BE2C (cell line): ENCODE data around the gene DOP1A.

ENCODE experiments used
- DNase-seq: peaks from one replicate; pipeline ENCODE4 v3.0.0-alpha.2; 2020
- H3K27me3 ChIP-seq: fragments of 250-450 bp; sonication (Bioruptor Pico); 2 replicates; pipeline ENCODE4 v1.5.1; 2020; ENCODE audit warnings: mild to moderate bottlenecking
- H3K36me3 ChIP-seq: fragments of 250-450 bp; sonication (Bioruptor Pico); 2 replicates; pipeline ENCODE4 v1.5.1; 2020; ENCODE audit warnings: mild to moderate bottlenecking
- H3K4me1 ChIP-seq: fragments of 250-450 bp; sonication (Bioruptor Pico); 2 replicates; pipeline ENCODE4 v1.5.1; 2020
- H3K4me3 ChIP-seq: 2 replicates; pipeline ENCODE4 v1.5.1; 2011; ENCODE audit warnings: low read depth, low read length
- H3K9me3 ChIP-seq: fragments of 250-450 bp; sonication (Bioruptor Pico); 2 replicates; pipeline ENCODE4 v1.5.1; 2020
- CTCF ChIP-seq: IDR thresholded peaks from 2 replicates; pipeline ENCODE4 v1.5.1; 2012; ENCODE audit warnings: mild to moderate bottlenecking, low read depth, low read length

DOP1A gene

GRCh38 chr6:83155794-83156193 is 88.3 kb downstream of the DOP1A start:
- peaks cover 11% of the 10 kb centered on the region for H3K36me3 ChIP-seq
- no peak overlapping the region for H3K4me3 ChIP-seq
- no peaks in the 10 kb centered on the region for H3K9me3 ChIP-seq
- DNase-seq, result no peak
- no peak for TF ChIP-seq CTCF
- H3K27me3 ChIP-seq, result no peaks in the 10 kb centered on the region
- peaks cover 13% of the 10 kb centered on the region for H3K4me1 ChIP-seq

DNA sequence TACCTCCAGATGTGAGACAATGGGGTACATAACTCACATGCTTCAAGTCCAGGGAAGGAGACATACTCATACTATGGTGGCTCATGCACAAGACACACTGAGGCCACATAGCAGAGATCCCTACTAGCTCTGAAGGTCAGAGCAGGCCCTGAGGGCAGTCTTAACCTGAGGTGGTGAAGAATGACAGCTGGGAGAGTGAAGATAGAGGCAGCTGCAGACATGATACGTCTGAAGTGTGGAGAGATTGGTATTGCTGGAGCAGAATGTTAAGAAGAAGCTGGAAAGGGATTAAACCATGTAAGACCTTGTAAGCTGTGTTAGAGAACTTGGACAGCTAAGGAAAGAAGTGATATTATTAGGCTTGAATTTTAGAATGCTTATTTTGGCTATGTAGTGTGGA is 92.7 kb downstream of the DOP1A start:
- H3K9me3 ChIP-seq, result no peaks in the 10 kb centered on the region
- H3K4me3 ChIP-seq, result no peak overlapping the region
- H3K4me1 ChIP-seq, result peaks cover 13% of the 10 kb centered on the region
- H3K36me3 ChIP-seq, result peaks cover 21% of the 10 kb centered on the region
- no peaks in the 10 kb centered on the region for H3K27me3 ChIP-seq
- no peak for TF ChIP-seq CTCF
- no peak for DNase-seq

GRCh38 chr6:83167726-83168278 is 100.3 kb downstream of the DOP1A start:
- DNase-seq, result no peak
- peaks cover 5% of the 10 kb centered on the region; the same call in 1 of the 2 replicates for H3K4me1 ChIP-seq
- TF ChIP-seq CTCF, result no peak
- H3K4me3 ChIP-seq, result no peak overlapping the region
- no peaks in the 10 kb centered on the region for H3K9me3 ChIP-seq
- peaks cover 78% of the 10 kb centered on the region for H3K36me3 ChIP-seq
- no peaks in the 10 kb centered on the region for H3K27me3 ChIP-seq

GRCh38 chr6:83168556-83168955 is 101.1 kb downstream of the DOP1A start:
- H3K36me3 ChIP-seq, result peaks cover 83% of the 10 kb centered on the region
- no peak overlapping the region for H3K4me3 ChIP-seq
- H3K9me3 ChIP-seq, result no peaks in the 10 kb centered on the region
- peaks cover 5% of the 10 kb centered on the region; the same call in 1 of the 2 replicates for H3K4me1 ChIP-seq
- TF ChIP-seq CTCF, result no peak
- DNase-seq, result no peak
- no peaks in the 10 kb centered on the region for H3K27me3 ChIP-seq

DNA sequence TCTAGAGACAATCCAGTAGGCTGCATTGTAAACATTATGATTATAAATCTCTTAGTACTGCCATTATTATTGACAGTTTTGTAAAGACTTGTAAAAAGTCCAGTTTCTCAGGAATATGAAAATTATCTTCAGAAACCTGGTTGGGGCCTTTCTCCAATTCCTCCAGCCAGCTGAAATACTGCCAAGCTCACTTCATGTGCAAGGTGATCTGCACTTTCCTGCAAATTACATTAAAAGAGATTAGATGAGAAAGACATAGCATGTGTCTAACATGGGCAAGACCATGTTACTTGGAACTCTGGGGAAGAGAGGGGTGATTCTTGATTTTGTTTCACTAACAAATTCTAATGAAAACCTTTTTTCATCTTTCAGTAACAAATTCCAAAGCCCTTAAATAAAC is 101.6 kb downstream of the DOP1A start:
- TF ChIP-seq CTCF, result no peak

DNA sequence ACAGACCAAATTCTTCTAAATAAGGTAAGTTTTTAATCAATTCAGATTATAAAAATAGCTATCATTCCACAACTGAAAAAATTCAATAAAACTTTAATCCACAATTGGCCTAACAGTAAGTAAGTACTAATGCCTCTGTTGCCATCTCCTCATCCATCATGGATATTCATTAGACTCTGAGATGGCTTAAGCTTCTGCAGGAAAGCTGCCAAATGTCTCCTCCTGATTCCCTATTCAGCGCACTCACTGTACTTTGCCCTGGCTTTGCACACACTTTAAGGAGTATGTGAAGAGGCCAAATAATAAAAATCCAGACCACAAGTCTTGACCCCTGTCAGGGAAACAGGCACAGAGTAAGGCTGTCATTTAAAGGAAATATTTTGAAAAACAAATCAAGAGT is 102.0 kb downstream of the DOP1A start:
- no peak for TF ChIP-seq CTCF

More for the DNA sequence above, 101.6 kb downstream of the DOP1A start:
- no peaks in the 10 kb centered on the region for H3K9me3 ChIP-seq
- peaks cover 5% of the 10 kb centered on the region; the same call in 1 of the 2 replicates for H3K4me1 ChIP-seq
- DNase-seq, result no peak
- H3K4me3 ChIP-seq, result no peak overlapping the region
- H3K36me3 ChIP-seq, result peaks cover 84% of the 10 kb centered on the region
- H3K27me3 ChIP-seq, result no peaks in the 10 kb centered on the region

More for the DNA sequence above, 102.0 kb downstream of the DOP1A start:
- DNase-seq, result no peak
- H3K4me1 ChIP-seq, result peaks cover 5% of the 10 kb centered on the region; the same call in 1 of the 2 replicates
- no peaks in the 10 kb centered on the region for H3K9me3 ChIP-seq
- no peaks in the 10 kb centered on the region for H3K27me3 ChIP-seq
- no peak overlapping the region for H3K4me3 ChIP-seq
- H3K36me3 ChIP-seq, result peaks cover 83% of the 10 kb centered on the region
